Endodermal cell (in vitro differentiated cells): ENCODE measurements around the gene WDR7. TPM values are rescaled to one million over a fixed set of nuclear protein-coding genes. Genes with fewer than 3 reads are reported as not detected.
A peak's percentile ranks its signal among the peaks of the same experiment; 100 is the strongest.

ENCODE experiments used
- DNase-seq: peaks from one replicate; pipeline ENCODE4 v3.0.0-alpha.2; 2017
- H3K27ac ChIP-seq: 2 replicates; pipeline ENCODE4 v1.5.1; 2013; ENCODE audit warnings: mild to moderate bottlenecking, low read depth, low read length, moderate library complexity
- H3K27me3 ChIP-seq: 2 replicates; pipeline ENCODE4 v1.6.1; 2013; ENCODE audit warnings: mild to moderate bottlenecking, low read length, moderate library complexity; ENCODE audit not compliant: insufficient read depth, control insufficient read depth, poor library complexity, severe bottlenecking
- H3K36me3 ChIP-seq: 2 replicates; pipeline ENCODE4 v1.7.0; 2013; ENCODE audit warnings: mild to moderate bottlenecking, low read length, moderate library complexity; ENCODE audit not compliant: control insufficient read depth, insufficient read depth
- H3K4me1 ChIP-seq: one replicate; pipeline ENCODE4 v1.7.0; 2013; ENCODE audit warnings: low read length; ENCODE audit not compliant: control insufficient read depth, insufficient read depth
- H3K4me3 ChIP-seq: 2 replicates; pipeline ENCODE4 v1.5.1; 2013; ENCODE audit warnings: mild to moderate bottlenecking, low read length, moderate library complexity
- H3K9ac ChIP-seq: 2 replicates; pipeline ENCODE4 v1.6.1; 2013; ENCODE audit warnings: mild to moderate bottlenecking, low read length, moderate library complexity; ENCODE audit not compliant: poor library complexity, severe bottlenecking; ENCODE audit errors: extremely low read depth
- H3K9me3 ChIP-seq: 2 replicates; pipeline ENCODE4 v1.6.1; 2013; ENCODE audit warnings: mild to moderate bottlenecking, low read length, moderate library complexity; ENCODE audit not compliant: control insufficient read depth
- H3K27ac Mint-ChIP-seq: 2 replicates; pipeline ENCODE4 v1.8.0; 2020; ENCODE audit warnings: mixed read lengths
- H3K27me3 Mint-ChIP-seq: 2 replicates; pipeline ENCODE4 v1.8.0; 2021; ENCODE audit warnings: mild to moderate bottlenecking, mixed read lengths; ENCODE audit not compliant: insufficient read depth
- H3K36me3 Mint-ChIP-seq: 2 replicates; pipeline ENCODE4 v1.8.0; 2020; ENCODE audit warnings: low read depth, mixed read lengths
- H3K4me1 Mint-ChIP-seq: 2 replicates; pipeline ENCODE4 v1.8.0; 2020; ENCODE audit warnings: mixed read lengths
- H3K4me3 Mint-ChIP-seq: 2 replicates; pipeline ENCODE4 v1.8.0; 2020; ENCODE audit warnings: mild to moderate bottlenecking, moderate library complexity, mixed read lengths
- H3K9me3 Mint-ChIP-seq: 2 replicates; pipeline ENCODE4 v1.8.0; 2020; ENCODE audit warnings: mild to moderate bottlenecking, mixed read lengths
- CTCF ChIP-seq: fragments of 200-600 bp; sonication (generic); conservative IDR thresholded peaks from 2 replicates; pipeline ENCODE4 v1.5.0; 2021; ENCODE audit warnings: antibody characterized with exemption, mild to moderate bottlenecking
- WGBS, 2 experiments: methylation state at CpG; one replicate each; pipeline versions ENCODE4 v1.1.5 to v1.1.7; 2013; ENCODE audit warnings: missing lambda C conversion rate in 2 of 2, mixed read lengths in 1 of 2; ENCODE audit not compliant: insufficient coverage in 1 of 2, insufficient read length in 1 of 2; 5-methylcytosine and 5-hydroxymethylcytosine counted together
- total RNA-seq, 2 donors: library from RNA; stranded (reverse); fragmentation: NEBNext Ultra II Directional in 1 of 2; extraction: Animal tissue kit (Norgen Biotek cat#: 25700) in 1 of 2; gene quantifications; 2 replicates in 1 of 2; 3 replicates in 1 of 2; pipeline ENCODE4 v1.2.1, GENCODE V29; 2021

Gene WDR7
- total RNA-seq, 2 donors from 2014 or later: 17.1 to 22.5 TPM

GRCh38 chr18:56873441-56874140, 222.4 kb downstream of the WDR7 start:
- Histone ChIP-seq H3K4me1 (peaks cover 3% of the 10 kb centered on the region), H3K9me3 (no peaks in the 10 kb centered on the region), H3K36me3 (no peaks in the 10 kb centered on the region), H3K9ac (no peak overlapping the region), H3K4me3 (peak overlapping the region; percentile 10), H3K27me3 (no peaks in the 10 kb centered on the region), H3K27ac (peak overlapping the region; percentile 65)
- no peak for TF ChIP-seq CTCF
- Mint-ChIP-seq H3K4me3 (peak overlapping the region; percentile 1), H3K27ac (no peak overlapping the region), H3K36me3 (no peaks in the 10 kb centered on the region), H3K9me3 (no peaks in the 10 kb centered on the region), H3K27me3 (no peaks in the 10 kb centered on the region), H3K4me1 (peaks cover 21% of the 10 kb centered on the region)
- peak; percentile 72 for DNase-seq
- WGBS, 2 experiments: 30 to 37% methylated on average over 5 to 6 of the region's 6 CpGs

- Histone ChIP-seq H3K4me3 (no peak overlapping the region), H3K27ac (no peak overlapping the region), H3K36me3 (no peaks in the 10 kb centered on the region), H3K9ac (no peak overlapping the region), H3K9me3 (no peaks in the 10 kb centered on the region), H3K27me3 (no peaks in the 10 kb centered on the region), H3K4me1 (no peaks in the 10 kb centered on the region)
- peaks cover 4% of the 10 kb centered on the region for H3K9me3 Mint-ChIP-seq
- H3K4me1 Mint-ChIP-seq: peaks cover 7% of the 10 kb centered on the region
- peaks cover 6% of the 10 kb centered on the region for H3K36me3 Mint-ChIP-seq
- no peak overlapping the region for H3K4me3 Mint-ChIP-seq
- no peak for TF ChIP-seq CTCF
- DNase-seq: no peak
- no peak overlapping the region for H3K27ac Mint-ChIP-seq
- peaks cover 2% of the 10 kb centered on the region for H3K27me3 Mint-ChIP-seq
- 96% methylated on average over 4 of the region's 4 CpGs; no CpG with 5 or more reads in 1 of the 2 experiments for WGBS, 2 experiments
These were observed 227.6 kb downstream of the WDR7 start for GRCh38 chr18:56878711-56879110.

- TF ChIP-seq CTCF: no peak
- DNase-seq: peak; percentile 46
- no peak overlapping the region for H3K4me3 Mint-ChIP-seq
- peaks cover 9% of the 10 kb centered on the region for H3K9me3 Mint-ChIP-seq
- Histone ChIP-seq H3K4me1 (no peaks in the 10 kb centered on the region), H3K9ac (no peak overlapping the region), H3K36me3 (no peaks in the 10 kb centered on the region), H3K4me3 (no peak overlapping the region), H3K27ac (no peak overlapping the region), H3K27me3 (no peaks in the 10 kb centered on the region), H3K9me3 (no peaks in the 10 kb centered on the region)
- no peak overlapping the region for H3K27ac Mint-ChIP-seq
- WGBS, 2 experiments: 91 to 100% methylated on average over 1 of the region's 1 CpG
- peaks cover 11% of the 10 kb centered on the region for H3K36me3 Mint-ChIP-seq
- peaks cover 2% of the 10 kb centered on the region for H3K27me3 Mint-ChIP-seq
- peaks cover 32% of the 10 kb centered on the region for H3K4me1 Mint-ChIP-seq
These were observed 233.4 kb downstream of the WDR7 start for GRCh38 chr18:56884511-56884910.
